HG03280 (cell line): ENCODE measurements around the gene ZSWIM4.
A peak's percentile ranks its signal among the peaks of the same experiment; 100 is the strongest.

Experiments used
- ATAC-seq: cut with Tn5 transposase; IDR thresholded peaks from one replicate; pipeline ENCODE4 v1.9.1; 2021; ENCODE audit warnings: mild to moderate bottlenecking, moderate library complexity; ENCODE audit not compliant: unreplicated experiment

ZSWIM4 gene

DNA sequence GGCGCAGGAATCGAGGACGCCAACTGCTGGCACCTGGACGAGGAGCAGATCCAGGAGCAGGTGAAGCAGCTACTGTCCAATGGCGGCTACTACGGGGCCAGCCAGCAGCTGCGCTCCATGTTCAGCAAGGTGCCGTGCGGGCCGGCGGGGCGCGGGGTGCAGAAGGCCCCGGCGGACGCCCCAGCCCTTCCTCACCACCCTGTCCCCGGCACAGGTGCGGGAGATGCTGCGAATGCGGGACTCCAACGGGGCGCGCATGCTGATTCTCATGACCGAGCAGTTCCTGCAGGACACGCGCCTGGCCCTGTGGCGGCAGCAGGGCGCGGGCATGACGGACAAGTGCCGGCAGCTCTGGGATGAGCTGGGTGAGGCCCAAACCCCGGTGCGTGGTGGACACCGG is 13.6 kb downstream of the ZSWIM4 start:
- ATAC-seq: no peak

DNA sequence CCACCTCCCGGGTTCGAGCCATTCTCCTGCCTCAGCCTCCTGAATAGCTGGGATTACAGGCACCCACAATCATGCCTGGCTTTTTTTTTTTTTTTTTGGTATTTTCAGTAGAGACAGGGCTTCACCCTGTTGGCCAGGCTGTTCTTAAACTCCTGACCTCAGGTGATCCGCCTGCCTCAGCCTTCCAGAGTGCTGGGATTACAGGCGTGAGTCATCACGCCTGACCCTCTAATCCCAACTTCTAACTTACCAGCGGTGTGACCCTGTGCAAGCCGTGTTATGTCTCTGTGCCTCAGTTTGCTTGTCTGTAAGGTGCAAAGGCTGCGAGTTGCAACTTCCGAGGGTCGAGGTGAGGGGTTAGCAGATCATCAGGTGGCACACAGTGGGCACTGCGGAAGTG is 17.3 kb downstream of the ZSWIM4 start:
- ATAC-seq: no peak

DNA sequence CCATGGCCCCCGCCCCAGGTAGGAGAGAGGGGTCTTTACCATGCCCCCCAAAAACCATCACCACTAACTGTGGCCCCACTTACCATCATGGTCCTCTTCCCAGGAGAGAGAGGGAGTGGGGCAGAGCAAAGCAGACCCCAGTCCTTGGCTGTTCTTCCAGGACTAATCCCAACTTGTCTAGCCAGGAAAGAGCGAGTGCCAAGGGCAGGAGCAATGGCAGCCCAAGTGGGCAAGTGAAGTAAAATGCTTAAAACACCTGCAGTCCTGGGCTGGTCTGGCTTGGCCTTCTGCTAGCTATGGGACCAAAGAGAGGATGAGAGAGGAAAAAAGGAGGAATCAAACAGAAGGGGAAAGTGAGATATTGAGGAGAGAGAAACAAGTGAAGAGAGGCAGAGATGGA is 17.9 kb downstream of the ZSWIM4 start:
- ATAC-seq: no peak

DNA sequence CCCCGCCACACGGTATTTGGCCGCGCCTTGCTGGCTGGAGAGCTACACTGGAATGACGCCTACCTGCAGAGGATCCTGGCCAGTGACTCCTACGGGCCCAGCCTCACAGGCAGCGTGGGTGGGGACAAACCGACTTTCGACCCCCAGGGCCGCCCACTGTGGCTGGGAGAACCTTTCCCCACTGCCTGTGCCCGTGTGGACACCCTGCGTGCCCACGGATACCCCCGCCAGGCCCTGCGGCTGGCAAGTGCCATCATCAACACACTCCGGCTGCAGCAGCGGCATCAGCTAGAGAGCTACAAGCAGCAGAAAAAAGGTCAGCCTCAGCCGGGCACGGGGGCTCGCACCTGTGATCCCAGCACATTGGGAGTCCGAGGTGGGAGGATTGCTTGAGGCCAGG is 19.3 kb downstream of the ZSWIM4 start:
- no peak for ATAC-seq

DNA sequence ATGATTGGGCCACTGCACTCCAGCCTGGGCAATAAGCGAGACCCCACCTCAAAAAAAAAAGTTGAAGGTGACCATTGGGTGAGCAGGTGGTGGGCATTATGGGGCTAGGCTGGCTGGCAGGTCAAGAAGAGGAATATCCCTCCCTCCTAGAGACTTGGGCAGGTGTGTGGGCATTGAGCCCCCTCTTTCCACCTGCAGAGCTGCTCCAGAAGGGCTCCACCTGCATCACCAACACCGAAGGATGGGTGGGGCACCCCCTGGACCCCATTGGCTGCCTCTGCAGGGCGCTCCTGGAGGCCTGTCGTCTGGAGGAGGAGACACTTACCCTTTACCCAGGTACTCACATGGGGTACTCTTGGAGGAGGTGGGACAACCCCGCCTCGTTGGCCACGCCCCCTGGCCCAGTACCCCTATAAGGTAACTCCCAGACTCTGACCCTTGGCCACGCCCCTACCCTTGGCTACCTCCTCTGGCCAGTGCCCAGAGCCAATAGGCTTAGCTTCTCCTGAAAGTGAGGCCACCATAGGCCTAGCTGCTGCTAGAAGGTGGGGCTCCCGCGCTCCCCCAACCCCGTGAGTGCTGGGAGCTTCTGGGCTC is 21.9 kb downstream of the ZSWIM4 start:
- peak; percentile 60 for ATAC-seq

DNA sequence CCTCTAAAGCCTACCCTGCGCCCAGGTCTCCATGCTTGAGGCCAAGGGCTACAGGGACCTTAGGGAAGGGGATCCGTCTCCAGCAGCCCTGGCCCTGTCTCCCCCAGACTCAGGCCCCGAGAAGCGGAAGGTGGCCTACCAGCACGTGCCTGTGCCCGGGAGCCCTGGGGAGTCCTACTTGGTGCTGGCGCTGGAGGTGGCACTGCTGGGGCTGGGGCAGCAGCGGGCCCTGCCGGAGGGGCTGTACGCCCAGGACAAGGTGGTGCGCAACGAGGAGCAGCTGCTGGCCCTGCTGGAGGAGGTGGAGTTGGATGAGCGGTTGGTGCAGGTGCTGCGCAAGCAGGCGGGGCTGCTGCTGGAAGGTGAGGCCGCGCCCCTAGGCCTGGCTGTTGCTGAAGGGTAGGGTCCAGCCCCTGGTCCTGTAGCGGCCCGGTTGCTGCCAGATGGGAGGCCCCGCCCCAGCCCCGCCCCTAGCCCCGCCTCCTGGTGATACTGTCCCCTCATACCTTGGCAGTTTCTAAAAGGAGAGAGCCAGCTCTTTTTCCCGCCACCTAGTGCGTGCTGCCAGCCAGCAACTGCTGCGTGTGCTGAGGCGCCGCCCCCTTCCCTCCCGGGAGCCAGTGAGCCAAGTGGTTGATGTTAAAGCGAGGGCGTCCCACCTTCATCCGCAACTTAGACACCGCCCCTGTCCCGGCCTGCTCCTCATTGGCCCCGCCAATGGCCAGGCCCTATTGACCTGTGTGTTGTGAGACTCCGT is 22.6 kb downstream of the ZSWIM4 start:
- ATAC-seq: peak; percentile 42

DNA sequence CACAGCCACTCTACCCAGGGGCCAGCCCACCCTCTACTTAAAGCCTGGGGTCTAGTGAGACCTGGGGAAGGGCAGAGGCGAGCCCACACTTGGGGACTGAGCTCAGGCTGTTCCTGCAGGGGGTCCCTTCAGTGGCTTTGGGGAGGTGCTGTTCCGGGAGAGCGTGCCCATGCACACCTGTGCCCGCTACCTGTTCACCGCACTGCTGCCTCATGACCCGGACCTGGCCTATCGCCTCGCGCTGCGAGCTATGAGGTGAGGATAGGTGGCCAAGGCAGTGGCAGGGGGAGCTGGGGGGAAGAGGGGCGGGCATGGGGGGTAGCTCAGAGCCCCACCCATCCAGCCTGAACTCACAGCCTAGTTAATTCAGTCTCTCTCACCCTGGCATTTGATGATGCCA is 24.0 kb downstream of the ZSWIM4 start:
- ATAC-seq: no peak

DNA sequence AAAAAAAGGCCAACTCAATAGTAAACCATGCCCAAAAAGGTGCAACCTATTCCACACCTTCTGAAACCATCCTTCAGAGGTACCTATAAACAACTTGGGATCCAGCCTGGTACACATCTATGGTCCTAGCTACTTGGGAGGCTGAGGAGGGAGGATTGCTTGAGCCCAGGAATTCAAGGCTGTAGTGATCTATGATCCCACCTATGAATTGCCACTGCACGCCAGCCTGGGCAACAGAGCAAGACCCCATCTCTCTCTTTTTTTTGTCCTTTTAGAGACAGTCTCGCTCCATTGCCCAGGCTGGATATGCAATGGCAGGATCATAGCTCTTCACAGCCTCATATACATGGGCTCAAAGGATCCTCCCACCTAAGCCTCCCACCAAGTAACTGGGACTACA is 26.0 kb downstream of the ZSWIM4 start:
- ATAC-seq: no peak

DNA sequence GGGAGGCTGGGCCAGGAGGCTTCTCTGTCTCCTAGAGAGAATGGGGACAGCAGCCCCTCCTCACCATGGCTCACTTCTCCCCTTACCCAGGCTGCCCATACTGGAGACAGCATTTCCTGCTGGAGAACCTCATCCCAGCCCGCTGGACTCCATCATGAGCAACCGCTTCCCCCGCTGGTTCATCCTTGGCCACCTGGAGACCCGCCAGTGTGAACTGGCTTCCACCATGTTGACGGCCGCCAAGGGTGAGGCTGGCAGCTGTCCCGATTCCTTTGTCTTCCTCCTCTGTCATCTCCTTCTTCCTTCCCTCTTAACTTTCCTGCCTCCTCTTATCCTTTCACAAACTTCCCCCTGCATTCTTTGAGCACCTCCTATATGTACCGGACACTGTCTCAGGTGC is 28.0 kb downstream of the ZSWIM4 start:
- ATAC-seq: no peak

DNA sequence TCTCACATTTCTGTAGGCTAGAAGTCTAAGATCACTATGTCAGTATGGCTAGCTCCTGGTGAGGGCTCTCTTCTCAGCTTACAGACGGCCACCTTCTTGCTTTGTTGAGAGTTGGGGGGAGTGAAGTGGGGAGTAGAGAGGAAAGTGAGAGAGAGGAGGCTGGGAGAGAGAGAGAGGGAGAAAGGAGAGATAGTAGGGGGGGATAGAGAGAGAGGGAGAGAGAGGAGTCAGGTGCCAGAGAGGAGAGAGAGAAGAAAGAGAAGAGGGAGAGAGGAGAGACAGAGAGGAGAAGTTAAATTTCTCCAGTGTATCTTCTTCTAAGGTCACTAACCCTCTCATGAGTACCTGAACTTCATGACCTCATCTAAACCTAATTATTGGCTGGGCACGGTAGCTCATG is 28.7 kb downstream of the ZSWIM4 start:
- ATAC-seq: no peak

DNA sequence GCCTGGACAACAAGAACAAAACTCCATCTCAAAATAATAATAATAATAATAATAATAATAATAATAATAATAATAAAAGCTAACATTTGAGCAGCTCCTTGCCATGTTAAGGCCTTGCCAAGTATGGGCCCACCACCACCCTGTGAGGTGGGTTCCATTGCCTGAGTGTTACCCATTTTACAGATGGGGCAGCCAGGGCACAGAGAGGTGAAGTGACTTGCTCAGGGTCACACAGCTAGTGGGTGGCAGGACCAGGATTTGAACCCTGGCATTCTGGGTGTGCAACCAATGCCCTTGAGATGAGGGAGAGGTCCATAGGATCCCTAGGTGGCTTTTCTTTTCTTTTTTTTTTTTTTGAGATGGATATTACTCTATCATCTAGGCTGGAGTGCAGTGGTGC is 29.5 kb downstream of the ZSWIM4 start:
- no peak for ATAC-seq

DNA sequence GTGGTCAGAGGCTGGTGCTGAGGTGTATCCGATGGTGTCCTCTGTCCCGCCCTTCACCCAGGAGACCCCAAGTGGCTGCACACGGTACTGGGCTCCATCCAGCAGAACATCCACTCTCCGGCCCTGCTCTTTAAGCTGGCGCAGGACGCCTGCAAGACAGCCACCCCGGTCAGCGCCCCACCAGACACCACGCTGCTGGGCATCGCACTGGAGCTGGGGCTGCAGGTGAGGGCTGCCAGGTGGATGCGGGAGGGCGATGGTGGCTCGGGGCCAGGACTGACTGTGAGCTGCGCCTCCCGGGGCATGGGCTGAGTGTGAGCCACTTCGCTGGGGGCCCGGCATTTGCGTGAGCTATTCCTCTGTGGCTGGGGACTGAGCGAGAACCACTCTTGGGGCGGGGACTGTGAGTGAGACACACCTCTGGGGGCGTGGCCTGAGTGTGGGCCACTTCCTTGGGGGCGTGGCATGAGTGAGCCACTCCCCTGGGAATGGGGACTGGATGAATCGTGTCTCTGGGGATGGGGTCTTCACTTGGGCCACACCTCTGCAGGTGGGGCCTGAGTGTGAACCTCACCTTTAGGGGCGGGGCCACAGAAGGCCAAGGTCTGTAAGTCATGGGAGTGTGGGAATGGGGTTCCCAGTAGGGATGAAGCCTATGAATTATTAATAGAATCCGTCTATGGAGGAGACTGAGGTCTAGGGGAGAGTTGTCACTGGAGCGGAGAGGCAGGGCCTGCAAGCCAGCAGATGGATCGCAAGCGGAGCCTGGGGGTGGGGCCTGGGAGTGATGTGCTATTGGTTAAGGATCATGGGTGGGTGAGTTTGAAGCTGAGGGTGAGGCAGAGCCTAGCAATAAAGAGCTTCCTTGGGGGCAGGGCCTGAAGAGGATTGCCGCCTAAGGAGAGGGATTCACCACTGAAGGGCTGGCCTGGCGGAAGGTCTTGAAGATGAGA is 30.5 kb downstream of the ZSWIM4 start:
- no peak for ATAC-seq

DNA sequence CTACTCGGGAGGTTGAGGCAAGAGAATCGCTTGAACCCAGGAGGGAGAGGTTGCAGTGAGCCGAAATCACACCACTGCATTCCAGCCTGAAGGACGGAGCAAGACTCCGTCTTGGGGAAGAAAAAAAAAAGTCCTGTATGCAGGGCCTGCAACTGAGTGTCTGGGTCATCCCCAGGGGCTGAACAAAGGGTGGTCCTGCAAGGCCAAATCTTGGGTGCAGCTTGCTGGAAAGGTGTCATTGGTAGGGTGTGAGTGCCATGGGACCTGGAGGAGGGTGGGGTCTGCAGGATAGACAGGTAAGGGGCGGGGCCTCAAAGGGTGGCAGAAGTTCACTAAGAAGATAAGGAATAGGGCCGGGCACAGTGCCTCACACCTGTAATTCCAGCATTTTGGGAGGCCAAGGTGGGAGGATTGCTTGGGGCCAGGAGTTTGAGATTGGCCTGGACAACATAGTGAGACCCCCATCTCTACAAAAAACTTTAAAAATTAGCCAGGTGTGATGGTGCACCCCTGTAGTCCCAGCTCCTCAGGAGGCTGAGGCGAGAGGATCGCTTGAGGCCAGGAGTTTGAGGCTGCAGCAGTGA is 31.5 kb downstream of the ZSWIM4 start:
- ATAC-seq: no peak

DNA sequence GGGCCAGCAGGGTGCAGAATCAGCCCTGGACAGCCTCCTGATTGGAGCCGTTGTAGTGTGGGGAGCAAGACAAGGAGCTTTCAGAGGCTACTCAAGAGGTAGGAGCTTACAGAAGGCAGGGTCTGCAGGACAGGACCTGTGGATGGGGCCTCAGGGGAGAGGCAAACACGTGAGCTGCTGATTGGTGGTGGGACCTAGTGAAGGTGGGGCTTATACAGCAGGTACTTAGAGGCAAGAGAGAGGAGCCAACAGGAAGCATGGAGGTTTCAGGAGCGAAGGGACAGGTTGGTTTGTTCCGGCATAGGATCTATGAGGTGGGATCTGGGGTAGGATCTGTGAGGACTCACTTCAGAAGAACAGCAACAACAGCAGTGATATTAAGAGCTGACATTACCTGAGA is 32.4 kb downstream of the ZSWIM4 start:
- ATAC-seq: no peak

DNA sequence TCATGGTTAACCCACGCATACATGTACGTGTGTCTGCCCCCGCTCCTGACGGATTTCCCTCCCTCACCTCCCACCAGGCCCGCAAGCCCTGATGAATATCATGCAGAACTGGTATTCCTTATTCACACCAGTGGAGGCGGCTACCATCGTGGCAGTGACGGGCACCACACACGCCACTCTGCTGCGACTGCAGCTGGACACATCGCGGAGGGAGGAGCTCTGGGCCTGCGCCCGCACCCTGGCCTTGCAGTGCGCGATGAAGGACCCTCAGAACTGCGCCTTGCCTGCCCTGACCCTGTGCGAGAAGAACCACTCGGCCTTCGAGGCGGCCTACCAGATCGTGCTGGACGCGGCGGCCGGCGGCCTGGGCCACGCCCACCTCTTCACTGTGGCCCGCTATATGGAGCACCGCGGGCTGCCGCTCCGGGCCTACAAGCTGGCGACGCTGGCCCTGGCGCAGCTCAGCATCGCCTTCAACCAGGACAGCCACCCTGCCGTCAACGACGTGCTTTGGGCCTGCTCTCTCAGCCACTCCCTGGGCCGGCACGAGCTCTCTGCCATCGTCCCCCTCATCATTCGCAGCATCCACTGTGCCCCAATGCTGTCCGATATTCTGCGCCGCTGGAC is 35.0 kb downstream of the ZSWIM4 start:
- ATAC-seq: no peak

DNA sequence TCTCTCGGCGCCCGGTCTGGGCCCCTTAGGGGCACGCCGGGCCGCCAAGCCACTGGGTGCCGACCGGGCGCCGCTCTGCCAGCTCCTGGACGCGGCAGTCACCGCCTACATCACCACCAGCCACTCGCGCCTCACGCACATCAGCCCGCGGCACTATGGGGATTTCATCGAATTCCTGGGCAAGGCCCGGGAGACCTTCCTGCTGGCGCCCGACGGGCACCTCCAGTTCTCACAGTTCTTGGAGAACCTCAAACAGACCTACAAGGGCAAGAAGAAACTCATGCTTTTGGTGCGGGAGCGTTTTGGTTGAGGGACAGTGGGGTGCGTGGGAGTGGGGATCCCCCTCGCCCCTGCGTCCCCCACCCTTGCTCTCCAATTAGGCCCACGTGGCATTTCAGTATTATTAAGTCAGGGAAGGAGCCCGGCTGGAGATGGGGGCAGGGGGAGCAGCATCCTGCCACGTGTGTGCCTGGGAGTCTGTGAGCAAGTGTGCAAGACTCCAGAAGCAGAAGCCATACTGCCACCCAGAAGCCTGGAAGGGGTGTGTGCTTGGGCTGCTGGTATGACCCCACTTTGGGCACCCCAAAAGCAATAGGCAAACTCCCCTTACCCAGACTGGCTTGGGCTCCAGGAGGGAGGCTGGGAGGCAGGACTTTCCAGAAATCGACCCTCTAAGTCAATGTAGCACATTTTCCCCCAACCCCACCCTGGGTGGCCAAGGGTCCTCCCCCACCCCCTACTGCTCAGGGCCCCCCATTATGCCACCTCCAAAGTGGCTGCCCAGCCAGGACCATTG is 35.7 kb downstream of the ZSWIM4 start:
- no peak for ATAC-seq

DNA sequence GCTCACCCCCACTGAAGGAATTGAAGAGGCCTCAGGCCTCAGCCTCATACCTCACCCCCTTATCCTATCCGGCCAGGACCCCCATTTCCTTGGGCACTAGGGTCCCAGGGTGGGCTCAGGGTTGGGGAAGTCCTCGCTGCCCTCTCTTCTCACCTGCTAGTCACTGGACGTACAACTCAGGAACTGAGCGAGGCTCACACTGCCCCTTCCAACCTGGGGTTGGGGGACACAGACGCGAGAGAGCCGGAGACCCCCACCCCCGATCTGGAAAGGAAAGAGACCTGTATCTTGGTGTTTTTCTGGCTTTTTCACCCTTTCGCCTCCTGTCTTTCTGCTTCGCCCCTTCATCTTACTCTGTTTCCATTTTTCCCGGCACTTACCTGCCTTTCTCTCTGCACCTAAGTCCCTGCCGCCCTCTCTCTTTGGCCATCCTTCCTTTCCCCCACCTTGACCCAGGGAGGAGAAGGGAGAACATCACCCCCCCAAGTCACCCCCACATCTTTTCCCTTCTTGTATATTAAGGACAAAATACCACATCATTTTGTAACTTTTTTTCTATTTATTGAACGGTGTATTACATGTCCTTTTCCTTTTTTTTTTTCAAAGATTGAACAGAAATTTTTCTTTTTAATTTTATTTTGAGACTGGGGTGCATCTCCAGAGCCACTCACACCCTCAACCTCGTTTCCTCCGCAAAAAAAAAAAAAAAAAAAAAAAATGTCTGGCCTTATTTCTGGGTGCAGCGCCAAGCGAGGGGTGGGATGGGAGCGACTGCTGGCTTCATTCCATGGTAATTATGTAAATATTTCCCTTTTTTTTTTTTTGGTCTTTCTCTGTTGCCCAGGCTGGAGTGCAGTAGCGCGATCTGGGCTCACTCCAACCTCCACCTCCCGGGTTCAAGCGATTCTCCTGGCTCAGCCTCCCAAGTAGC is 36.6 kb downstream of the ZSWIM4 start:
- ATAC-seq: no peak

DNA sequence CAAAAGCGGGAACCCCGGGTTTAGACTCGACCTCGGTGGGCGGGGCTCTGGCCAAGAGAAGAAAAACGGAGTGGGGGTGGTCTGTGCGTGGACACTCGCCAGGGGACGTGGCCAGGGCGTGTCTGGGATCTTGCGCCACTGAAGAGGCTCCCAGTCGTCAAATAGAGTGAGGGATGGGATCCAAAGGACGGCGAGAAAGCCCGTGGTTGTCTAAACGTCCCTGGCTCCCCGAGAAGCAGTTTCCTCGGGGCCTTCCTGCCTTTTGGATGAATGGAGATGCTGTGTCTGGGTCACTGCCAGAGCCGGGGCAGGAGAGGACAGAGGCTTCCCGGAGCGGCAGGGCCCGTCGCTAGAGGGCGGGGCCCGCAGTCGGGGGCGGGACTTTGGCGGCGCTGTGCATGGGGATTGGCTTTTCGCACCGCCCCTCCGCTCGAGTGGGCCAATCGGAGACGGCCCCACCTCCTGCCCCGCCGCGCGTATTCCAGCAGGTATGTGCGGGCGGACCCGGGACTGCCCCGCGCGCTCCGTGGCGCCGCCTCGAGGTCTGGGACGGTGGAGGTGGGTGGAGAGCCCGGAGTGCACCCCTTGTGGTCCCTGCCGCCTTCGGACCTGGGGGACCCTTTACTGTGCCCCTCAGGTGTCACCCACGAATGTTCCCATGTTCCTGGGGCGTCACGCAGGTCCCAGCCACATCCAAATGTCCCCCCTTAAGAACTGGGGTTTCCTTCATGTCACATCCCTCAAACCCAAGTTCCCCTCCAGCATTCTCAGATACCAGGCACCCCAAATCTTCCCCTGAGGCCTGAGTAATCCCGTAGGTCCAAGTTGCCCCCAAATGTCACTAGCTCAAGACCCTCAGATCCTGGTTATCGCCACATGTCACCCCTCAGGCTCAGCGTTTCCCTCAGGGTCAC is 38.3 kb downstream of the ZSWIM4 start:
- ATAC-seq: peak; percentile 82
